Renal pelvis (tissue), 4 donors: ENCODE data around the gene CLTRN. TPM values are rescaled to one million over a fixed set of nuclear protein-coding genes. Genes with fewer than 3 reads are reported as not detected.

ENCODE experiments used
- DNase-seq: peaks from one replicate; pipeline ENCODE4 v3.0.0-alpha.2; 2013
- polyA plus RNA-seq, 3 donors: library from polyadenylated mRNA; unstranded; fragments of 120-200 nt; gene quantifications; one replicate each; pipeline ENCODE4 v1.2.1, GENCODE V29; 2013; ENCODE audit not compliant: insufficient read length in 3 of 3

CLTRN gene
- polyA plus RNA-seq, 3 donors, result 18.8 to 20.8 (median 20.8) TPM

DNA sequence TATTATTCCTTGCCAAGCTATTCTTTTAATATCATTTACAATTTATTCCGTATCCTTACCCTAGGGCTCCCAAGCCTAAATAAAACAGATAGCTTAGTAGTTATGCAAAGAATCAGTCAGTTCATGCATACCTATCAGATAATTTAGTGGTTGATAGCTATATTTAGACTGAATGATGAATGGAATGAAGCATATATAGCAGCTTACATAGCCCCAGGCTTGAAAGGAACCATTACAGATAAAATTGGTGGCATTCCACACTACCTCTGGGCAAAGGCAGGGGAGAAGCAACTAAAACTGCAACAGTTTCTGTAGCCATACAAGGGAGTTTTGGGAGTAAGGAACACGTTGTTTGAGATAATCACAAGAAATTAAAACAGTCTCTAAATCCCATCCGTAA lies 66.6 kb downstream of the CLTRN start:
- DNase-seq, result no peak

DNA sequence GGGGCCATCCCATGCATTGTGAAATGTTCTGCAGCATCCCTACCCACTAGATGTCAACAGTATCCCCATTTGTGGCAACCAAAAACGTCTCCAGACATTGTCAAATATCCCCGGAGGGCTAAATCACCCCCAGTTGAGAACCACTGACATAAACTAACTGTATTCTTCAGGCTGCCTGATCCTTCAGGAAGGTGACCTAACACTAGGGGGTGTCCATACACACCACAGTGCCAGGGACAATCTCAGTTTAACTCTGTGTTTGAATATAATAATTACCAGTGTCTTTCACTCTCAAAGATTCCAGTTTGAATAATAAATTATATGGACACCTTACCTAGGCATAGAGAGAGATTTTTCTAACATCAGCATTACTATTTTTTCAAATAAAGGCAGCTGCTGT lies 70.2 kb downstream of the CLTRN start:
- DNase-seq, result no peak

DNA sequence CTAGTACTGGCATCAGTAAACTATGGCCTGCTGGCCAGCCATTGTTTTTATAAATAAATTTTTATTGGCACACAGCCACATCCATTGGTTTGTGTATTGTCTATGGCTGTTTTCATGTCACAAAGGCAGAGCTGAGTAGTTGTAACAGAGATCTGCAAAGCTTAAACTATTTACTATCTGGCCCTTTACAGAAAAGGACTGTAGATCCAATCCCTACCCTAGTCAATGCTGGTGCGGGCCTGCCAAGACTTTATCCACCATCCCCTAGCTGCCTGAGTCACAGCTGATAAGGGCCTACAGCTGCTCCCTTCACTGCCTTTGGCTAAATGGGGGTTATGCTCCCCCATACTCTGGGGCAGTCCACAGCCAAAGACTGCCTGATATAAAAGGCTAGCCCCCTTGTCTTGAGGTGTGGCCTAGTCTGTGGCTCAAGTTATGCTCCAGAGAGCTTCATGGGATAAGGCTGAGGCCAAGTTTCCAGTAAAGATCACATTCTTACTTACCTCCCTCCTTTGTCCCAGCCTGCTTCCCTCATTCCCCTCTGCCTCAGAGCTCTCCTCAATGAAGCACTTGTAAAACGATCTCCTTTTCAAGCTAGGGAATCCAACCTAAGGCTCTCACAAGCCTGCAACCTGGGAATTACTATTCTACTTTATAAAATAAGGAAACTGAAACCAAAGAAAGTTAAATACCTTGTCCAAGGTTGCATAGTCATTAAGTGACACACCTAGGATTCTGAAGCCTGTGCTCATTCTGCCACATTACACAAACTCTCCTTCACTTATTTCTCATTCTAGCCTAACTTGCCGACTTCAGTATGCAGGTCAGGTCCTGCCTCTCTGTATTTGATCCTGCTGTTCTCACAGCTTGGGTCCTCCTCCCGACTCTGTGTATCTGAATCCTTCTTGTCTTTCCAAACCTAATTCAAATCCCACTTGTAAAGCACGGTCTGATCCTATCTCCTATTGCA lies 84.5 kb downstream of the CLTRN start:
- no peak for DNase-seq

Other genes starting within 250 kb of the CLTRN start
- 1 to 10 TPM; 4.2 to 5.1 (median 4.6) TPM for gene PIR, start 171.5 kb downstream of the CLTRN start, polyA plus RNA-seq
- gene BMX, start 164.0 kb downstream of the CLTRN start, polyA plus RNA-seq, result under 1 TPM; 0.21 to 0.80 (median 0.34) TPM
- gene ACE2, start 63.8 kb downstream of the CLTRN start, polyA plus RNA-seq, result 10 to 100 TPM; 51.2 to 58.0 (median 51.7) TPM
- gene CA5B, start 73.5 kb upstream of the CLTRN start, polyA plus RNA-seq, result 10 to 100 TPM in 1 of 3 donors, 1 to 10 TPM in 2; 5.9 to 14.2 (median 8.7) TPM
- gene ZRSR2, start 125.7 kb upstream of the CLTRN start, polyA plus RNA-seq, result 10 to 100 TPM; 15.4 to 22.6 (median 16.5) TPM
- 10 to 100 TPM; 45.2 to 49.5 (median 48.5) TPM for gene AP1S2, start 190.0 kb upstream of the CLTRN start, polyA plus RNA-seq